HepG2 (cell line): ENCODE data around the gene FBF1. TPM values are rescaled to one million over a fixed set of nuclear protein-coding genes. Genes with fewer than 3 reads are reported as not detected.

ENCODE experiments used
- ATF2 ChIP-seq: sonication (generic); formaldehyde crosslinking; IDR thresholded peaks from 2 replicates; pipeline ENCODE4 v1.4.0; 2020; ENCODE audit warnings: missing genetic modification reagents
- CEBPZ ChIP-seq: IDR thresholded peaks from 2 replicates; pipeline ENCODE4 v1.6.1; 2012; ENCODE audit warnings: low read length, improper control_type of control experiment
- CREM ChIP-seq, 2 experiments: sonication (generic) in 1 of 2; formaldehyde crosslinking in 1 of 2; IDR thresholded peaks; 2 replicates each; pipeline versions ENCODE4 v1.4.0 to v1.6.1; 2016 to 2020; ENCODE audit warnings: antibody characterized with exemption in 1 of 2, mild to moderate bottlenecking in 1 of 2, missing genetic modification reagents in 1 of 2
- E2F5 ChIP-seq: sonication (generic); formaldehyde crosslinking; conservative IDR thresholded peaks from 2 replicates; pipeline ENCODE4 v1.4.0; 2020; ENCODE audit warnings: missing genetic modification reagents
- FOXP1 ChIP-seq, 2 experiments: fragments of 450-650 bp in 1 of 2; IDR thresholded peaks; 2 replicates each; pipeline ENCODE4 v1.6.1; 2017 to 2018; ENCODE audit warnings: antibody characterized with exemption in 1 of 2
- GTF2F1 ChIP-seq: fragments of 150-350 bp; IDR thresholded peaks from 2 replicates; pipeline ENCODE4 v1.6.1; 2014; ENCODE audit warnings: low read length
- HMG20A ChIP-seq: IDR thresholded peaks from 2 replicates; pipeline ENCODE4 v1.6.1; 2016; ENCODE audit warnings: borderline replicate concordance
- KDM2A ChIP-seq: sonication (generic); formaldehyde crosslinking; IDR thresholded peaks from 2 replicates; pipeline ENCODE4 v1.4.0; 2020; ENCODE audit warnings: low read depth, missing genetic modification reagents, borderline replicate concordance
- KLF16 ChIP-seq, 2 experiments: sonication (generic) in 1 of 2; formaldehyde crosslinking in 1 of 2; IDR thresholded peaks; 2 replicates each; pipeline versions ENCODE4 v1.6.1 to v1.8.0; 2016 to 2023; ENCODE audit warnings: missing genetic modification reagents in 2 of 2, missing compliant biosample characterization in 1 of 2
- SOX5 ChIP-seq: IDR thresholded peaks from 2 replicates; pipeline ENCODE4 v1.6.1; 2016; ENCODE audit warnings: borderline replicate concordance
- THAP11 ChIP-seq: IDR thresholded peaks from 2 replicates; pipeline ENCODE4 v1.6.1; 2016; ENCODE audit warnings: missing biosample characterization, missing genetic modification reagents
- ZBTB8A ChIP-seq: sonication (generic); formaldehyde crosslinking; IDR thresholded peaks from 2 replicates; pipeline ENCODE4 v1.4.0; 2020; ENCODE audit warnings: mild to moderate bottlenecking, low read depth, missing genetic modification reagents, borderline replicate concordance
- ZNF280B ChIP-seq: sonication (generic); formaldehyde crosslinking; IDR thresholded peaks from 2 replicates; pipeline ENCODE4 v1.5.0; 2020; ENCODE audit warnings: missing genetic modification reagents, mild to moderate bottlenecking, borderline replicate concordance
- ZNF282 ChIP-seq: fragments of 450-650 bp; IDR thresholded peaks from 2 replicates; pipeline ENCODE4 v1.6.1; 2018; ENCODE audit not compliant: partially characterized antibody
- ZNF337 ChIP-seq: sonication (generic); formaldehyde crosslinking; IDR thresholded peaks from 2 replicates; pipeline ENCODE4 v1.5.1; 2020; ENCODE audit warnings: missing genetic modification reagents, low read depth, mild to moderate bottlenecking, borderline replicate concordance
- ZNF713 ChIP-seq: sonication (generic); formaldehyde crosslinking; IDR thresholded peaks from 2 replicates; pipeline ENCODE4 v1.4.0; 2020; ENCODE audit warnings: mild to moderate bottlenecking, missing genetic modification reagents
- ZNF776 ChIP-seq: sonication (generic); formaldehyde crosslinking; IDR thresholded peaks from 2 replicates; pipeline ENCODE4 v1.4.0; 2020; ENCODE audit warnings: mild to moderate bottlenecking, missing genetic modification reagents
- ZNF816 ChIP-seq: sonication (generic); formaldehyde crosslinking; IDR thresholded peaks from 2 replicates; pipeline ENCODE4 v1.8.0; 2022; ENCODE audit warnings: missing genetic modification reagents, mild to moderate bottlenecking, borderline replicate concordance
- ZNF891 ChIP-seq: sonication (generic); formaldehyde crosslinking; IDR thresholded peaks from 2 replicates; pipeline ENCODE4 v1.5.0; 2020; ENCODE audit warnings: mild to moderate bottlenecking, missing genetic modification reagents
- ZSCAN5A ChIP-seq: sonication (generic); formaldehyde crosslinking; IDR thresholded peaks from 2 replicates; pipeline ENCODE4 v1.8.0; 2022; ENCODE audit warnings: mild to moderate bottlenecking, missing genetic modification reagents, borderline replicate concordance
- polyA plus RNA-seq, 8 experiments: library from polyadenylated mRNA; depleted of rRNA in 3 of 8; stranded (reverse) in 7 of 8; unstranded in 1 of 8; fragments of >200 nt; fragmentation: Illumina TruSeq in 4 of 8; extraction: Trizol in 4 of 8; gene quantifications; 2 replicates each; pipeline versions ENCODE4 v1.2.1 to v1.2.3, GENCODE V29; 2011 to 2016; ENCODE audit warnings: low read depth in 4 of 8, missing spikeins in 1 of 8, mixed read lengths in 1 of 8; ENCODE audit not compliant: insufficient read depth in 1 of 8
- total RNA-seq, 5 experiments: library from RNA; depleted of rRNA; stranded (reverse); fragments of >200 nt; fragmentation: Illumina TruSeq; extraction: Trizol; gene quantifications; 2 replicates each; pipeline ENCODE4 v1.2.3, GENCODE V29; 2016; ENCODE audit warnings: low read depth in 1 of 5

The FBF1 gene
- total and polyA plus RNA-seq, 2 of the 13 experiments (the other 11 are each of a cell fraction or from before 2014, with no cell fraction given), result 2.4 to 8.1 TPM

GRCh38 chr17:75869282-75870141 lies 71.3 kb downstream of the FBF1 start (continued):
- TF ChIP-seq ZSCAN5A (CRISPR knock-in tag) (no peak), ZNF891 (CRISPR knock-in tag) (no peak; the same call in 1 of the 2 replicates), ZNF337 (CRISPR knock-in tag) (peak; percentile 54; the same call in 1 of the 2 replicates), FOXP1 (IDR thresholded peaks at IDR 0.05) (peak; percentile 92), FOXP1 (CRISPR knock-in tag; IDR thresholded peaks at IDR 0.05) (peak; percentile 94), ZNF713 (CRISPR knock-in tag) (no peak), ZNF776 (CRISPR knock-in tag) (no peak), CEBPZ (no peak), THAP11 (CRISPR knock-in tag) (peak; percentile 85), KLF16 (CRISPR knock-in tag; IDR thresholded peaks at IDR 0.05) (peak in 1 of 2 experiments; percentile 88; a peak in 2 of 4 replicates), ZNF816 (peak; percentile 66; the same call in 1 of the 2 replicates), ZNF282 (no peak), ZNF280B (CRISPR knock-in tag) (peak; percentile 88), CREM (IDR thresholded peaks at IDR 0.05) (peak; percentile 52; the same call in 1 of the 2 replicates), CREM (CRISPR knock-in tag; IDR thresholded peaks at IDR 0.05) (no peak), E2F5 (CRISPR knock-in tag) (no peak), KDM2A (CRISPR knock-in tag) (peak; percentile 17), HMG20A (CRISPR knock-in tag) (peak; percentile 65), ATF2 (peak; percentile 86), ZBTB8A (CRISPR knock-in tag) (no peak), SOX5 (peak; percentile 92), GTF2F1 (no peak)
